Keratinocyte (primary cell): ENCODE measurements around the gene KIF16B. TPM values are rescaled to one million over a fixed set of nuclear protein-coding genes. Genes with fewer than 3 reads are reported as not detected.

Source experiments
- DNase-seq: peaks from one replicate; pipeline ENCODE4 v3.0.0-alpha.2; 2011; ENCODE audit warnings: low read depth, missing footprints, low spot score
- FAIRE-seq: peaks from 2 replicates; lab custom pipeline; 2011; peaks lifted over from hg19 to GRCh38; lab: Jason Lieb, UNC
- H2AFZ ChIP-seq: 2 replicates; pipeline ENCODE4 v1.6.0; 2012; ENCODE audit warnings: low read length, control low read depth, inconsistent platforms; ENCODE audit not compliant: control insufficient read depth
- H3K27ac ChIP-seq: 2 replicates; pipeline ENCODE4 v1.5.1; 2011; ENCODE audit warnings: low read length; ENCODE audit not compliant: control insufficient read depth, insufficient read depth
- H3K27me3 ChIP-seq: 3 replicates; pipeline ENCODE4 v1.6.0; 2011; ENCODE audit warnings: low read length; ENCODE audit not compliant: control insufficient read depth, insufficient read depth; ENCODE audit errors: extremely low read depth
- H3K36me3 ChIP-seq, 2 experiments: 2 replicates in 1 of 2; 3 replicates in 1 of 2; pipeline ENCODE4 v1.5.1; 2011; ENCODE audit warnings: low read length in 2 of 2, mild to moderate bottlenecking in 1 of 2; ENCODE audit not compliant: control insufficient read depth in 2 of 2, insufficient read depth in 2 of 2; ENCODE audit errors: extremely low read depth in 1 of 2
- H3K4me1 ChIP-seq: 3 replicates; pipeline ENCODE4 v1.5.1; 2011; ENCODE audit warnings: low read length; ENCODE audit not compliant: control insufficient read depth, insufficient read depth; ENCODE audit errors: extremely low read depth
- H3K4me2 ChIP-seq: 3 replicates; pipeline ENCODE4 v1.6.0; 2011; ENCODE audit warnings: low read depth, low read length; ENCODE audit not compliant: control insufficient read depth, insufficient read depth; ENCODE audit errors: extremely low read depth
- H3K4me3 ChIP-seq, 3 experiments: fragments of 200-600 bp in 1 of 3; sonication (generic) in 1 of 3; 2 replicates in 2 of 3; 3 replicates in 1 of 3; pipeline ENCODE4 v1.5.1; 2011 to 2016; ENCODE audit warnings: low read length in 3 of 3, mild to moderate bottlenecking in 3 of 3, control low read depth in 2 of 3, inconsistent platforms in 1 of 3, low read depth in 1 of 3, mixed read lengths in 1 of 3, mixed run types in 1 of 3, moderate library complexity in 1 of 3; ENCODE audit not compliant: control insufficient read depth in 2 of 3, insufficient read depth in 2 of 3; ENCODE audit errors: extremely low read depth in 1 of 3
- H3K79me2 ChIP-seq: 2 replicates; pipeline ENCODE4 v1.6.0; 2012; ENCODE audit warnings: low read length; ENCODE audit not compliant: control insufficient read depth, insufficient read depth
- H3K9ac ChIP-seq: 3 replicates; pipeline ENCODE4 v1.6.0; 2011; ENCODE audit warnings: low read length; ENCODE audit not compliant: control insufficient read depth, insufficient read depth; ENCODE audit errors: extremely low read depth
- H3K9me1 ChIP-seq: 3 replicates; pipeline ENCODE4 v1.6.0; 2011; ENCODE audit warnings: low read length; ENCODE audit not compliant: control insufficient read depth, insufficient read depth; ENCODE audit errors: extremely low read depth
- H3K9me3 ChIP-seq: 2 replicates; pipeline ENCODE4 v1.5.1; 2012; ENCODE audit warnings: low read depth, low read length; ENCODE audit not compliant: control insufficient read depth
- H4K20me1 ChIP-seq: 3 replicates; pipeline ENCODE4 v1.6.0; 2011; ENCODE audit warnings: low read length; ENCODE audit not compliant: control insufficient read depth, insufficient read depth; ENCODE audit errors: extremely low read depth
- CTCF ChIP-seq, 3 experiments: IDR thresholded peaks in 1 of 3; conservative IDR thresholded peaks in 1 of 3; optimal IDR thresholded peaks in 1 of 3; 2 replicates in 2 of 3; 3 replicates in 1 of 3; pipeline versions ENCODE3 to v1.5.1; 2011; ENCODE audit warnings: low read length in 3 of 3, mild to moderate bottlenecking in 3 of 3, moderate library complexity in 2 of 3, control low read depth in 1 of 3, inconsistent platforms in 1 of 3; ENCODE audit not compliant: insufficient read depth in 2 of 3; ENCODE audit errors: extremely low read depth in 1 of 3
- EZH2 ChIP-seq: IDR thresholded peaks from one replicate; pipeline ENCODE4 v1.6.1; 2012; ENCODE audit warnings: inconsistent platforms, mild to moderate bottlenecking, low read length, moderate library complexity
- dilution Hi-C: fragments of 300-500 bp; cut with MboI; formaldehyde crosslinking; loops from one replicate; pipeline ENCODE4 v1.7.0; 2020; ENCODE audit warnings: low sequenced_read_pairs; ENCODE audit not compliant: extremely low pct_ligation_motif_present
- polyA plus RNA-seq, 5 experiments: library from polyadenylated mRNA; depleted of rRNA in 3 of 5; stranded (reverse) in 3 of 5; stranded (forward) in 1 of 5; unstranded in 1 of 5; fragments of >200 nt; gene quantifications; 1 replicate in 1 of 5; 2 replicates in 3 of 5; 3 replicates in 1 of 5; pipeline versions ENCODE4 v1.2.1 to v1.2.3, GENCODE V29; 2011 to 2012; ENCODE audit warnings: missing spikeins in 2 of 5, low read depth in 1 of 5, low replicate concordance in 1 of 5

KIF16B gene
- polyA plus RNA-seq, 1 donor (not counting 4 experiments of a cell fraction or from before 2014, with no cell fraction given), result 16.1 TPM

GRCh38 chr20:16337707-16338106, 235.5 kb downstream of the KIF16B start:
- no peaks in the 10 kb centered on the region for H3K27me3 ChIP-seq
- no peaks in the 10 kb centered on the region for H3K79me2 ChIP-seq
- DNase-seq (no peak), FAIRE-seq (no peak)
- H3K9ac ChIP-seq, result no peak overlapping the region
- TF ChIP-seq CTCF (optimal IDR thresholded peaks at IDR 0.05 in 1 of 3, IDR thresholded peaks at IDR 0.05 in 1 of 3, conservative IDR thresholded peaks at IDR 0.05 in 1 of 3; ENCODE audit: extremely low read depth in 1 of 3, insufficient read depth in 2 of 3, low read length in 3 of 3) (no peak), EZH2 (no peak)
- H3K36me3 ChIP-seq, result peaks cover 0 to 4% of the 10 kb centered on the region in 2 experiments
- H3K4me3 ChIP-seq, result no peak overlapping the region
- H3K9me3 ChIP-seq, result no peaks in the 10 kb centered on the region
- no peaks in the 10 kb centered on the region for H3K9me1 ChIP-seq
- H3K27ac ChIP-seq, result no peak overlapping the region
- peaks cover 5% of the 10 kb centered on the region for H3K4me1 ChIP-seq
- H2AFZ ChIP-seq, result no peak overlapping the region
- no peaks in the 10 kb centered on the region for H4K20me1 ChIP-seq
- dilution Hi-C loops, result no loop called here
- no peak overlapping the region for H3K4me2 ChIP-seq

GRCh38 chr20:16327606-16328005, 245.6 kb downstream of the KIF16B start:
- H3K36me3 ChIP-seq, result peaks cover 0 to 3% of the 10 kb centered on the region in 2 experiments
- no peak overlapping the region for H2AFZ ChIP-seq
- dilution Hi-C loops, result no loop called here
- TF ChIP-seq EZH2 (no peak), CTCF (optimal IDR thresholded peaks at IDR 0.05 in 1 of 3, IDR thresholded peaks at IDR 0.05 in 1 of 3, conservative IDR thresholded peaks at IDR 0.05 in 1 of 3; ENCODE audit: extremely low read depth in 1 of 3, insufficient read depth in 2 of 3, low read length in 3 of 3) (no peak)
- no peak overlapping the region for H3K4me3 ChIP-seq
- DNase-seq (no peak), FAIRE-seq (no peak)
- H3K9ac ChIP-seq, result no peak overlapping the region
- H3K79me2 ChIP-seq, result no peaks in the 10 kb centered on the region
- no peak overlapping the region for H3K27ac ChIP-seq
- no peaks in the 10 kb centered on the region for H3K9me3 ChIP-seq
- H3K4me2 ChIP-seq, result no peak overlapping the region
- no peaks in the 10 kb centered on the region for H3K27me3 ChIP-seq
- no peaks in the 10 kb centered on the region for H4K20me1 ChIP-seq
- no peaks in the 10 kb centered on the region for H3K4me1 ChIP-seq
- no peaks in the 10 kb centered on the region for H3K9me1 ChIP-seq
